GM19328 (cell line): ENCODE results near the gene DDX31.

Experiments
- ATAC-seq: cut with Tn5 transposase; IDR thresholded peaks from one replicate; pipeline ENCODE4 v1.9.1; 2021; ENCODE audit warnings: mild to moderate bottlenecking, moderate library complexity; ENCODE audit not compliant: unreplicated experiment

The DDX31 gene

GRCh38 chr9:132600326-132600984, 69.3 kb downstream of the DDX31 start:
- ATAC-seq: no peak

- no peak for ATAC-seq
Measured at GRCh38 chr9:132597073-132597775, 72.6 kb downstream of the DDX31 start.

- ATAC-seq: no peak
Measured at GRCh38 chr9:132596200-132596599, 73.6 kb downstream of the DDX31 start.

- no peak for ATAC-seq
Measured at GRCh38 chr9:132595319-132595718, 74.5 kb downstream of the DDX31 start.

- ATAC-seq: no peak
Measured at GRCh38 chr9:132594412-132594811, 75.4 kb downstream of the DDX31 start.

GRCh38 chr9:132592451-132592850, 77.3 kb downstream of the DDX31 start:
- ATAC-seq: no peak

GRCh38 chr9:132591751-132592314, 78.0 kb downstream of the DDX31 start:
- no peak for ATAC-seq

- ATAC-seq: no peak
Measured at GRCh38 chr9:132591244-132591643, 78.5 kb downstream of the DDX31 start.

- no peak for ATAC-seq
Measured at GRCh38 chr9:132590318-132591182, 79.2 kb downstream of the DDX31 start.

GRCh38 chr9:132590037-132590317, 79.8 kb downstream of the DDX31 start:
- ATAC-seq: no peak

GRCh38 chr9:132589148-132590036, 80.4 kb downstream of the DDX31 start:
- no peak for ATAC-seq

- ATAC-seq: no peak
Measured at GRCh38 chr9:132588501-132589147, 81.2 kb downstream of the DDX31 start.

- ATAC-seq: no peak
Measured at GRCh38 chr9:132588098-132588497, 81.7 kb downstream of the DDX31 start.

GRCh38 chr9:132587592-132587955, 82.2 kb downstream of the DDX31 start:
- ATAC-seq: no peak

GRCh38 chr9:132586830-132587591, 82.8 kb downstream of the DDX31 start:
- no peak for ATAC-seq

GRCh38 chr9:132585954-132586829, 83.6 kb downstream of the DDX31 start:
- no peak for ATAC-seq

- ATAC-seq: no peak
Measured at GRCh38 chr9:132584601-132585560, 84.9 kb downstream of the DDX31 start.
